Prostate gland (tissue), 2 donors: ENCODE measurements around the gene DENND4C. TPM values are rescaled to one million over a fixed set of nuclear protein-coding genes. Genes with fewer than 3 reads are reported as not detected.
"Not testable (repeated sequence)": the region's sequence is repeated elsewhere in the genome, so short reads cannot be mapped to it uniquely, and the experiment has no call there.

ENCODE experiments used
- DNase-seq: peaks from one replicate; pipeline ENCODE4 v3.0.0-alpha.2; 2019; ENCODE audit warnings: low spot score
- H3K27ac ChIP-seq, 2 donors: fragments of 200-600 bp; sonication (generic); 2 replicates each; pipeline ENCODE4 v1.5.1; 2017 to 2019
- H3K27me3 ChIP-seq: fragments of 200-600 bp; sonication (generic); replicated peaks from 2 replicates; pipeline ENCODE4 v1.5.1; 2019; ENCODE audit not compliant: insufficient read depth
- H3K36me3 ChIP-seq, 2 donors: fragments of 200-600 bp; sonication (generic); 1 replicate in 1 of 2; 2 replicates in 1 of 2; pipeline versions ENCODE4 v1.5.1 to v1.8.1; 2017 to 2019
- H3K4me1 ChIP-seq: fragments of 200-600 bp; sonication (generic); replicated peaks from 2 replicates; pipeline ENCODE4 v1.5.1; 2019
- H3K4me3 ChIP-seq, 2 donors: fragments of 200-600 bp; sonication (generic); 2 replicates each; pipeline ENCODE4 v1.5.1; 2017 to 2019
- H3K9me3 ChIP-seq: fragments of 200-600 bp; sonication (generic); 2 replicates; pipeline ENCODE4 v1.5.1; 2017
- POLR2A ChIP-seq: fragments of 450-650 bp; IDR thresholded peaks from one replicate; pipeline ENCODE4 v1.6.1; 2016; ENCODE audit warnings: antibody characterized with exemption, mild to moderate bottlenecking
- POLR2AphosphoS5 ChIP-seq: sonication (generic); formaldehyde crosslinking; IDR thresholded peaks from one replicate; pipeline ENCODE4 v1.6.1; 2017; ENCODE audit warnings: antibody characterized with exemption
- WGBS: methylation state at CpG from one replicate; pipeline ENCODE4 v1.1.5; 2018; 5-methylcytosine and 5-hydroxymethylcytosine counted together
- intact Hi-C: fragments of 100-400 bp; cut with DNase I; formaldehyde crosslinking; loops from one replicate; pipeline ENCODE4 v1.14.2; 2022
- total RNA-seq, 2 donors: library from RNA; depleted of rRNA; stranded (reverse); fragments of >200 nt; gene quantifications; one replicate each; pipeline ENCODE4 v1.1.0, GENCODE V29; 2016
- TF ChIP-seq, protein P1 (sequence below), 4 experiments: fragments of 200-600 bp in 2 of 4; fragments of 450-650 bp in 2 of 4; sonication (generic) in 2 of 4; IDR thresholded peaks; 1 replicate in 3 of 4; 2 replicates in 1 of 4; pipeline ENCODE4 v1.5.1; 2016 to 2019; ENCODE audit warnings: antibody characterized with exemption in 4 of 4, mild to moderate bottlenecking in 2 of 4, moderate library complexity in 2 of 4

Gene DENND4C
- total RNA-seq, 2 donors from 2014 or later, result 71.4 to 104 TPM

DNA sequence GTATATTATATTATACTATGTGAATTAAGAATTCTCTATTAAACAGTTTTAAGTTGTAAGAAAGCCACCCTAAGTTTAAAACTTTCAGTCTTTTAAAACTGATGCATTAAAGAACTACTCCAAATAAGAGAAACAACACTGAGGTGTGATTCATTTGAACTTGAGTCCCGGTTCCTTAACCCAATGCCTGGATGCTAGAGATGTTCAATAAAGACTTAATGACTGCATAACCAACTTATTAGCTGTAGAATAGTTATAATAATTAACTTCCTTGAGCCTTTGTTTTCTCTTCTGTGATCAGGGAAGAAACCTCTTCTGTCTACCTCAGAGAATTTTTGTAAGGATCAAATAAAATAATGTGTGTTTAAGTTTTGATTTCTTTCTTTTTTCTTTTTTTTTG, 45.3 kb upstream of the DENND4C start:
- no peak for DNase-seq

DNA sequence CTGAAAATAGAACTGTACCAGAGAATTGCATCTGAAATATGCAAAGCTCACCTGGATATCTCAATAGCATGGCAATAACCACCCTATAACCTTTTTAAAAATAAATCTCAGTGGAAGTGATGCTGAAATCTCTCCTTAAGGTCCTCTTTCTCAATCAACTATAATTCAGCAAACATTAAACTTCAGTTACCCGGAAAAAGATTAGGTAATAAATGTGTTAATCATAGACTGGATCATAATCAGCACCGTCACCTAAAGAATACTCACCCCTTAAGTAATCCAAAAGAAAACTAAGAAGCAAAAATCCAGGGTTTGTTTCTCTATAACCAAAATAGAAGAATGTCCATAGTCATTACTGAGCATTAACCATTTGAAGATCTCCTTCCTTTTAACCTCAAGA, 44.3 kb upstream of the DENND4C start:
- TF ChIP-seq, protein P1, sequence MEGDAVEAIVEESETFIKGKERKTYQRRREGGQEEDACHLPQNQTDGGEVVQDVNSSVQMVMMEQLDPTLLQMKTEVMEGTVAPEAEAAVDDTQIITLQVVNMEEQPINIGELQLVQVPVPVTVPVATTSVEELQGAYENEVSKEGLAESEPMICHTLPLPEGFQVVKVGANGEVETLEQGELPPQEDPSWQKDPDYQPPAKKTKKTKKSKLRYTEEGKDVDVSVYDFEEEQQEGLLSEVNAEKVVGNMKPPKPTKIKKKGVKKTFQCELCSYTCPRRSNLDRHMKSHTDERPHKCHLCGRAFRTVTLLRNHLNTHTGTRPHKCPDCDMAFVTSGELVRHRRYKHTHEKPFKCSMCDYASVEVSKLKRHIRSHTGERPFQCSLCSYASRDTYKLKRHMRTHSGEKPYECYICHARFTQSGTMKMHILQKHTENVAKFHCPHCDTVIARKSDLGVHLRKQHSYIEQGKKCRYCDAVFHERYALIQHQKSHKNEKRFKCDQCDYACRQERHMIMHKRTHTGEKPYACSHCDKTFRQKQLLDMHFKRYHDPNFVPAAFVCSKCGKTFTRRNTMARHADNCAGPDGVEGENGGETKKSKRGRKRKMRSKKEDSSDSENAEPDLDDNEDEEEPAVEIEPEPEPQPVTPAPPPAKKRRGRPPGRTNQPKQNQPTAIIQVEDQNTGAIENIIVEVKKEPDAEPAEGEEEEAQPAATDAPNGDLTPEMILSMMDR (IDR thresholded peaks at IDR 0.05), result no peak
- no peak for TF ChIP-seq POLR2AphosphoS5
- no peak for TF ChIP-seq POLR2A
- intact Hi-C loops, result no loop called here

More for the DNA sequence above, 45.3 kb upstream of the DENND4C start:
- Histone ChIP-seq H3K36me3 (no peaks in the 10 kb centered on the region), H3K4me3 (no peak overlapping the region), H3K9me3 (no peaks in the 10 kb centered on the region), H3K27me3 (no peaks in the 10 kb centered on the region), H3K27ac (peak overlapping the region; percentile 62 to 73), H3K4me1 (no peaks in the 10 kb centered on the region)
- intact Hi-C loops, result no loop called here
- no peak for TF ChIP-seq POLR2AphosphoS5
- TF ChIP-seq, protein P1 (IDR thresholded peaks at IDR 0.05), result no peak
- no peak for TF ChIP-seq POLR2A
- 83% methylated on average over 1 of the region's 1 CpG for WGBS

DNA sequence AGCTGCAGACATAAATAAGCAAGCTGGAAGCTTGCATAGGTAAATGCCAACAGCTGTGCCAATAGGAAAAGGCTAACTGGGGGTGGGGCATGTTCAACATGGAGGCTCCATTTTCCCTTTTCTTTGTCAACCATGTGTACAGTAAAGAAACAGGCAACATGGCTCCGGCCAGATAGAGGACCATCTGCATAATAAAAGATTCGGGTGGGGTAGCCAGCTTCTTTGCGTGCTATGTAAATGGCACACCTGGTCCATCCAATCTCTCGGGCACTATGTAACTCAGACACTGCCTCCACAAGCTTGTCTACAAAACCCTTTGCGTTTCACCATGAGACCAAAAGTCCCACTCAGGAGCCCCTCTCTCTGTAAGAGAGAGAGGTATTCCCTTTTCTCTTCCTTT, 41.7 kb upstream of the DENND4C start:
- no peaks in the 10 kb centered on the region for H3K27me3 ChIP-seq
- no peak overlapping the region for H3K4me3 ChIP-seq
- WGBS, result 92% methylated on average over 5 of the region's 5 CpGs
- intact Hi-C loops, result no loop called here
- no peaks in the 10 kb centered on the region for H3K4me1 ChIP-seq
- no peak for DNase-seq
- H3K36me3 ChIP-seq, result no peaks in the 10 kb centered on the region
- TF ChIP-seq POLR2AphosphoS5, result no peak
- TF ChIP-seq POLR2A, result no peak
- TF ChIP-seq, protein P1 (IDR thresholded peaks at IDR 0.05), result no peak
- no peak overlapping the region for H3K27ac ChIP-seq
- H3K9me3 ChIP-seq, result no peaks in the 10 kb centered on the region

More for the DNA sequence above, 44.3 kb upstream of the DENND4C start:
- 84% methylated on average over 2 of the region's 2 CpGs for WGBS
- no peaks in the 10 kb centered on the region for H3K36me3 ChIP-seq
- H3K9me3 ChIP-seq, result no peaks in the 10 kb centered on the region
- no peaks in the 10 kb centered on the region for H3K4me1 ChIP-seq
- no peak overlapping the region for H3K27ac ChIP-seq
- no peaks in the 10 kb centered on the region for H3K27me3 ChIP-seq
- no peak overlapping the region for H3K4me3 ChIP-seq
- no peak for DNase-seq

DNA sequence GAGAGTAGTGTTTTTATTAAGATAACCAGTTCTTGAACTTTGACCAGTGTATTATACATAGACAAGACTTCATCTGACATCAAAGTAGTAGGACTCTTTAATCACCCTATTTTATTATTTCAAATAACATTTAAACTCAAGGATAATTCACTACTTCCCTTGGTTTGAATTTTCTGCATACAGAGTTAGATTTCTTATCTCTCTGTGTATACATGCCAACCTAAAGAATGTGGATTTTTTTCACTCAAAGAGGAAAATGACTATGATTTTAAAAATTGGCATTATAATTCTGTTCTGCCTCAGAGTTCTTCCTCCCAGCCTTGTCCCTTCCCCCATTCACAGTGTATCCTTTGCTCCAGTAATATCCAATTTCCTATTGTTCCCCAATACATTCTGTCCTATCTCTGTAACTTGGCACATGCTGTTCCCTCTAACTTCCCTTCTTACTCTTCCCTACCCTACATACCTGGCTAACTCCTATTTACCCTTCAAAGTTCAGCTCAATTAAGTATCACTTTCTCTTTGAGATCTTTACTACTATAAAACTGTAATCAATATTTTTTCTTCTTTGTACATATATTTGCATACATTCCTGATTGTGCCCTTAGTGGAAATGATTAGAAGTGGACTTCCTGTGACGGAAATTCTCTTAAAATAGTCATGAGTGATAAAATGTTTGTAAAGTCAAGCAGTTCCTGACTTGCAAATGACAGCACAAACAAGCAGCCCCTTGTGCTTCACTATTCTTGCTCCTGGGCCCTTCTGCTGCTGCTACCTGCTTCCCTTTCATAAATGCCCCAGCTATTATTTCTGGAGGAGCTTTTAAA, 38.1 kb upstream of the DENND4C start:
- intact Hi-C loops, result no loop called here
- H3K4me3 ChIP-seq, result no peak overlapping the region
- no peak overlapping the region for H3K27ac ChIP-seq
- DNase-seq, result no peak
- no peaks in the 10 kb centered on the region for H3K36me3 ChIP-seq
- H3K27me3 ChIP-seq, result no peaks in the 10 kb centered on the region
- 50% methylated on average over 1 of the region's 1 CpG for WGBS
- H3K4me1 ChIP-seq, result no peaks in the 10 kb centered on the region
- no peaks in the 10 kb centered on the region for H3K9me3 ChIP-seq
- no peak for TF ChIP-seq POLR2AphosphoS5
- TF ChIP-seq, protein P1 (IDR thresholded peaks at IDR 0.05), result no peak
- TF ChIP-seq POLR2A, result no peak

DNA sequence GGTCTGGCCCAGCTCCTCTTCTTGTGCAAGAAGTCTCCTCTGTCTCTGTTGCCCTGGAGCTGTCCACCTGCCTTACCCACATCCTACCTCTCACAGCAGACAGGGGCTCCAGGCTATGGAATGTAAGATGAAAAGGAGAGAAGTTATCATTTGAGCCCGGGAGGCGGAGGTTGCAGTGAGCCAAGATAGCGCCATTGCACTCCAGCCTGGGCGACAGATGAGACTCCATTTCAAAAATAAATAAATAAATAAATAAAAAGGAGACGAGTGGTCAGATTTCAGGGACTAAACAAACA, 37.5 kb upstream of the DENND4C start:
- Histone ChIP-seq H3K4me3 (no peak overlapping the region), H3K4me1 (no peaks in the 10 kb centered on the region), H3K9me3 (no peaks in the 10 kb centered on the region), H3K27ac (no peak overlapping the region), H3K27me3 (no peaks in the 10 kb centered on the region), H3K36me3 (no peaks in the 10 kb centered on the region)
- no peak for DNase-seq
- WGBS, result 66% methylated on average over 5 of the region's 5 CpGs
- intact Hi-C loops, result no loop called here
- TF ChIP-seq POLR2A (no peak), POLR2AphosphoS5 (no peak)
- TF ChIP-seq, protein P1 (IDR thresholded peaks at IDR 0.05), result no peak

DNA sequence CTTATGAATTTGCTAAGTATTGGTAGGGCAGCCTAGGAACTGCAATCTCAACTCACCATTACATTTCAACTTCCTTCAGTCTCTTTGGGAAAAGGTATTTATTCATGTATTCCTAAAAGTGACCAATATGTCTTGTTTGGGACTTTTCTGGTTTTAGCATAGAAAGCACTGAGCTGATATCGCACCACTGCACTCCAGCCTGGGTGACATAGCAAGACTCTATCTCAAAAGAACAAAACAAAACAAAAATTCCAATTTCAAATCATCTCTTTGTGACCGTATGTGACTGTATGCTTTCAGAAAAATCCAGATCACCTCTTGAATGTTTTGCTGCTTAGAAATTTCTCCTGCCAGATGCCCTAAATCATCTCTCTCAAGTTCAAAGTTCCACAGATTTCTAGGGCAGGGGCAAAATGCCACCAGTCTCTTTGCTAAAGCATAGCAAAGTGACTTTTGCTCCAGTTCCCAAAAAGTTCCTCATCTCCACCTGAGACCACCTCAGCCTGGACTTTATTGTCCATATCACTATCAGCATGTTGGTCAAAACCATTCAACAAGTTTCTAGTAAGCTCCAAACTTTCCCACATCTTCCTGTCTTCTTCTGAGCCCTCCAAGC, 37.0 kb upstream of the DENND4C start:
- DNase-seq, H3K9me3 ChIP-seq, H3K27me3 ChIP-seq, H3K4me1 ChIP-seq, intact Hi-C loops, H3K4me3 ChIP-seq, H3K36me3 ChIP-seq, H3K27ac ChIP-seq: not testable (repeated sequence)
- WGBS, result 97% methylated on average over 2 of the region's 2 CpGs
